IMR-90 (cell line): ENCODE results near the gene LRRC1. TPM values are rescaled to one million over a fixed set of nuclear protein-coding genes. Genes with fewer than 3 reads are reported as not detected.

ENCODE experiments used
- ATAC-seq: fragments of 200-7000 bp; cut with Tn5 transposase; 2 replicates; pipeline ENCODE4 v1.9.1; 2020; ENCODE audit warnings: low read depth, mild to moderate bottlenecking, moderate library complexity
- BruUV-seq: library from RNA; stranded (reverse); fragments of 400-500 nt; replicated peaks from 2 replicates; lab custom pipeline; 2021; lab: Mats Ljungman, UMichigan
- CTCF ChIA-PET: fragments of 300-600 bp; formaldehyde crosslinking; extraction: SDS; loops from one replicate; lab custom pipeline; 2021; ENCODE audit warnings: antibody characterized with exemption; lab: Yijun Ruan, JAX
- POLR2A ChIA-PET: fragments of 300-600 bp; sonication (Branson Sonifier 250); formaldehyde crosslinking; loops from one replicate; lab custom pipeline; 2022; ENCODE audit warnings: antibody characterized with exemption; ENCODE audit not compliant: unreplicated experiment; lab: Charles Lee
- DNase-seq: peaks from one replicate; pipeline ENCODE4 v3.0.0; 2013
- H2AFZ ChIP-seq: replicated peaks from 2 replicates; pipeline ENCODE3; 2013; ENCODE audit warnings: low read length, mild to moderate bottlenecking; ENCODE audit not compliant: poor library complexity
- H2AK5ac ChIP-seq: 2 replicates; pipeline ENCODE4 v1.6.1; 2013; ENCODE audit warnings: low read depth, low read length, inconsistent platforms
- H2AK9ac ChIP-seq: replicated peaks from 2 replicates; pipeline ENCODE3; 2013; ENCODE audit warnings: mild to moderate bottlenecking, low read depth, low read length, moderate library complexity; ENCODE audit not compliant: poor library complexity
- H2BK120ac ChIP-seq: 2 replicates; pipeline ENCODE4 v1.6.1; 2013; ENCODE audit warnings: low read depth, low read length, inconsistent platforms
- H2BK15ac ChIP-seq: 3 replicates; pipeline ENCODE4 v1.6.1; 2013; ENCODE audit warnings: low read depth, low read length, inconsistent platforms
- H2BK20ac ChIP-seq: 2 replicates; pipeline ENCODE4 v1.6.1; 2013; ENCODE audit warnings: low read depth, mild to moderate bottlenecking, inconsistent platforms, low read length, moderate library complexity
- H2BK5ac ChIP-seq: 2 replicates; pipeline ENCODE4 v1.6.1; 2013; ENCODE audit warnings: mild to moderate bottlenecking, low read depth, low read length, inconsistent platforms; ENCODE audit not compliant: poor library complexity, severe bottlenecking
- H3K14ac ChIP-seq: replicated peaks from 2 replicates; pipeline ENCODE4 v1.6.1; 2013; ENCODE audit warnings: low read depth, low read length, inconsistent platforms
- H3K18ac ChIP-seq: 2 replicates; pipeline ENCODE4 v1.6.1; 2013; ENCODE audit warnings: low read depth, low read length, control low read depth
- H3K23ac ChIP-seq: 2 replicates; pipeline ENCODE4 v1.6.1; 2013; ENCODE audit warnings: low read depth, low read length, inconsistent platforms
- H3K27ac ChIP-seq: 2 replicates; pipeline ENCODE4 v1.5.1; 2013; ENCODE audit warnings: mild to moderate bottlenecking, control low read depth, low read length; ENCODE audit not compliant: insufficient read depth
- H3K27me3 ChIP-seq: 2 replicates; pipeline ENCODE4 v1.6.1; 2013; ENCODE audit warnings: low read length; ENCODE audit not compliant: control insufficient read depth, insufficient read depth
- H3K36me3 ChIP-seq: 2 replicates; pipeline ENCODE4 v1.6.1; 2013; ENCODE audit warnings: low read length, mixed read lengths; ENCODE audit not compliant: control insufficient read depth, insufficient read depth
- H3K4ac ChIP-seq: 2 replicates; pipeline ENCODE4 v1.6.1; 2013; ENCODE audit warnings: low read depth, low read length, inconsistent platforms
- H3K4me1 ChIP-seq: 2 replicates; pipeline ENCODE4 v1.6.1; 2013; ENCODE audit warnings: low read length, mixed read lengths; ENCODE audit not compliant: control insufficient read depth, insufficient read depth
- H3K4me2 ChIP-seq: 2 replicates; pipeline ENCODE4 v1.6.1; 2013; ENCODE audit warnings: low read depth, mild to moderate bottlenecking, control low read depth, low read length, moderate library complexity
- H3K4me3 ChIP-seq: 2 replicates; pipeline ENCODE4 v1.5.1; 2013; ENCODE audit warnings: low read depth, mild to moderate bottlenecking, control low read depth, low read length, moderate library complexity; ENCODE audit not compliant: insufficient read depth
- H3K56ac ChIP-seq: 2 replicates; pipeline ENCODE4 v1.6.1; 2013; ENCODE audit warnings: low read length, inconsistent platforms; ENCODE audit not compliant: insufficient read depth; ENCODE audit errors: extremely low read depth
- H3K79me1 ChIP-seq, 2 experiments: 2 replicates each; pipeline ENCODE4 v1.6.1; 2013; ENCODE audit warnings: low read length in 2 of 2, inconsistent platforms in 1 of 2, low read depth in 1 of 2
- H3K9ac ChIP-seq: 2 replicates; pipeline ENCODE4 v1.6.1; 2013; ENCODE audit warnings: low read depth, low read length, control low read depth
- H3K9me1 ChIP-seq: 2 replicates; pipeline ENCODE4 v1.6.1; 2013; ENCODE audit warnings: low read length, inconsistent platforms; ENCODE audit not compliant: insufficient read depth
- H3K9me3 ChIP-seq: 2 replicates; pipeline ENCODE4 v1.6.1; 2013; ENCODE audit warnings: low read length; ENCODE audit not compliant: control insufficient read depth, insufficient read depth
- H4K20me1 ChIP-seq: 2 replicates; pipeline ENCODE4 v1.6.1; 2013; ENCODE audit warnings: low read length, inconsistent platforms; ENCODE audit not compliant: insufficient read depth
- H4K5ac ChIP-seq: 2 replicates; pipeline ENCODE4 v1.6.1; 2013; ENCODE audit warnings: mild to moderate bottlenecking, low read depth, low read length, control low read depth
- H4K8ac ChIP-seq, 2 experiments: 2 replicates each; pipeline ENCODE4 v1.6.1; 2013; ENCODE audit warnings: low read depth in 2 of 2, low read length in 2 of 2, control low read depth in 1 of 2, inconsistent platforms in 1 of 2
- H4K91ac ChIP-seq: 2 replicates; pipeline ENCODE4 v1.6.1; 2013; ENCODE audit warnings: low read depth, low read length, inconsistent platforms; ENCODE audit not compliant: insufficient read depth
- BHLHE40 ChIP-seq: fragments of 150-350 bp; IDR thresholded peaks from 2 replicates; pipeline ENCODE4 v1.6.1; 2016; ENCODE audit warnings: mild to moderate bottlenecking, low read depth, low read length
- CEBPB ChIP-seq: IDR thresholded peaks from 2 replicates; pipeline ENCODE4 v1.6.1; 2012; ENCODE audit warnings: low read depth, low read length, improper control_type of control experiment
- CHD1 ChIP-seq: IDR thresholded peaks from 2 replicates; pipeline ENCODE4 v1.6.1; 2012; ENCODE audit warnings: low read depth, low read length, improper control_type of control experiment
- FOS ChIP-seq: fragments of 150-350 bp; IDR thresholded peaks from 2 replicates; pipeline ENCODE4 v1.6.1; 2016; ENCODE audit warnings: low read depth, low read length
- MAFK ChIP-seq: IDR thresholded peaks from 2 replicates; pipeline ENCODE4 v1.6.1; 2012; ENCODE audit warnings: low read depth, low read length, improper control_type of control experiment
- MAZ ChIP-seq: IDR thresholded peaks from 2 replicates; pipeline ENCODE4 v1.6.1; 2012; ENCODE audit warnings: low read depth, mild to moderate bottlenecking, low read length, improper control_type of control experiment, moderate library complexity, borderline replicate concordance
- MXI1 ChIP-seq: IDR thresholded peaks from 2 replicates; pipeline ENCODE4 v1.6.1; 2012; ENCODE audit warnings: low read depth, mild to moderate bottlenecking, low read length, moderate library complexity, borderline replicate concordance
- NFE2L2 ChIP-seq: fragments of 150-350 bp; IDR thresholded peaks from 2 replicates; pipeline ENCODE4 v1.6.1; 2016; ENCODE audit warnings: low read depth, mild to moderate bottlenecking, low read length
- POLR2A ChIP-seq: IDR thresholded peaks from 2 replicates; pipeline ENCODE4 v1.6.1; 2012; ENCODE audit warnings: mild to moderate bottlenecking, low read depth, low read length
- RAD21 ChIP-seq: IDR thresholded peaks from 2 replicates; pipeline ENCODE4 v1.6.1; 2012; ENCODE audit warnings: low read length, improper control_type of control experiment
- RCOR1 ChIP-seq: IDR thresholded peaks from 2 replicates; pipeline ENCODE4 v1.6.1; 2012; ENCODE audit warnings: mild to moderate bottlenecking, low read length, improper control_type of control experiment; ENCODE audit not compliant: insufficient replicate concordance
- RFX5 ChIP-seq: IDR thresholded peaks from 2 replicates; pipeline ENCODE4 v1.8.0; 2012; ENCODE audit warnings: low read depth, mild to moderate bottlenecking, low read length, moderate library complexity
- SMC3 ChIP-seq: fragments of 150-350 bp; IDR thresholded peaks from 2 replicates; pipeline ENCODE4 v1.6.1; 2016; ENCODE audit warnings: low read depth, mild to moderate bottlenecking, antibody characterized with exemption, low read length, moderate library complexity
- WGBS, 2 experiments: methylation state at CpG; one replicate each; pipeline versions ENCODE4 v1.1.5 to v1.1.7; 2013; ENCODE audit warnings: missing lambda C conversion rate in 2 of 2; ENCODE audit not compliant: insufficient read length in 1 of 2; ENCODE audit errors: extremely low coverage in 2 of 2; 5-methylcytosine and 5-hydroxymethylcytosine counted together
- dilution Hi-C: fragments of 300-500 bp; cut with HindIII; formaldehyde crosslinking; loops from one replicate; pipeline ENCODE4 v1.14.3; 2018; ENCODE audit warnings: low sequenced_read_pairs; ENCODE audit not compliant: unreplicated experiment
- in situ Hi-C: fragments of 300-500 bp; cut with MboI; formaldehyde crosslinking; loops from 3 replicates; pipeline ENCODE4 v1.14.3; 2019; ENCODE audit warnings: low sequenced_read_pairs, inconsistent platforms, mixed read lengths
- intact Hi-C: fragments of 100-400 bp; cut with micrococcal nuclease; formaldehyde crosslinking; loops from 2 replicates; pipeline ENCODE4 v1.10.0; 2022
- polyA plus RNA-seq, 3 experiments: library from polyadenylated mRNA; depleted of rRNA; stranded (reverse); fragments of >200 nt; gene quantifications; 2 replicates each; pipeline ENCODE4 v1.2.3, GENCODE V29; 2012; ENCODE audit warnings: low replicate concordance in 1 of 3
- total RNA-seq: library from RNA; depleted of rRNA; stranded (reverse); fragments of >200 nt; gene quantifications from 2 replicates; pipeline ENCODE4 v1.2.3, GENCODE V29; 2012
- TF ChIP-seq, protein P1 (sequence below): fragments of 150-350 bp; IDR thresholded peaks from 2 replicates; pipeline ENCODE4 v1.6.1; 2017; ENCODE audit warnings: mild to moderate bottlenecking, antibody characterized with exemption, low read length, low read depth
- TF ChIP-seq, protein P2 (sequence below): fragments of 150-350 bp; IDR thresholded peaks from 2 replicates; pipeline ENCODE4 v1.6.1; 2016; ENCODE audit warnings: low read depth, mild to moderate bottlenecking, low read length, moderate library complexity, borderline replicate concordance
- TF ChIP-seq, protein P3 (sequence below): conservative IDR thresholded peaks from 2 replicates; pipeline ENCODE4 v1.5.1; 2012; ENCODE audit warnings: mild to moderate bottlenecking, low read depth, low read length, improper control_type of control experiment

Gene LRRC1
- total and polyA plus RNA-seq, 2 of the 4 experiments (the other 2 are of a cell fraction): 5.1 to 6.1 TPM

DNA sequence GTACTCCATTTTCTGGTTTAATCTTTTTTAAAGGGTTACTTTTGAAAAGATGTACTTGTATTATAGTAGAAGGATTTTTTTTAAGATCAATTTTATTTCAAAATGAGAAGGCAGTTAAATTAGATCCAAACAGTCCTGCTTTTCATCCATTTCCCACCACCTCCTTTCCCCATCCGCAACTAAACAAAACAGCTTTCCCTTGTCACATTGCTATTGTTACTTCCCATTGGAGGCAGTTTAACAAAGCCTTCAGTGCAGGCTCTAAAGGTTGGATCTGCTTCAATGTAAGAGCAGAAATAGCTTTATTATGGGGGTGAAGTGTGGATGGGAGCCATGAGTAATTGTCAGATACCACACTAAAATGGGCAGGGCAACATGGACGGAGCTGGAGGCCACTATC is 65.7 kb downstream of the LRRC1 start:
- H2AK5ac ChIP-seq: peak overlapping the region; percentile 38; the same call in 1 of the 2 replicates
- no peak for TF ChIP-seq FOS
- no peak for TF ChIP-seq CEBPB
- TF ChIP-seq, protein P1, sequence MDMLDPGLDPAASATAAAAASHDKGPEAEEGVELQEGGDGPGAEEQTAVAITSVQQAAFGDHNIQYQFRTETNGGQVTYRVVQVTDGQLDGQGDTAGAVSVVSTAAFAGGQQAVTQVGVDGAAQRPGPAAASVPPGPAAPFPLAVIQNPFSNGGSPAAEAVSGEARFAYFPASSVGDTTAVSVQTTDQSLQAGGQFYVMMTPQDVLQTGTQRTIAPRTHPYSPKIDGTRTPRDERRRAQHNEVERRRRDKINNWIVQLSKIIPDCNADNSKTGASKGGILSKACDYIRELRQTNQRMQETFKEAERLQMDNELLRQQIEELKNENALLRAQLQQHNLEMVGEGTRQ: no peak
- no peak for TF ChIP-seq MXI1
- TF ChIP-seq BHLHE40: no peak
- TF ChIP-seq, protein P2, sequence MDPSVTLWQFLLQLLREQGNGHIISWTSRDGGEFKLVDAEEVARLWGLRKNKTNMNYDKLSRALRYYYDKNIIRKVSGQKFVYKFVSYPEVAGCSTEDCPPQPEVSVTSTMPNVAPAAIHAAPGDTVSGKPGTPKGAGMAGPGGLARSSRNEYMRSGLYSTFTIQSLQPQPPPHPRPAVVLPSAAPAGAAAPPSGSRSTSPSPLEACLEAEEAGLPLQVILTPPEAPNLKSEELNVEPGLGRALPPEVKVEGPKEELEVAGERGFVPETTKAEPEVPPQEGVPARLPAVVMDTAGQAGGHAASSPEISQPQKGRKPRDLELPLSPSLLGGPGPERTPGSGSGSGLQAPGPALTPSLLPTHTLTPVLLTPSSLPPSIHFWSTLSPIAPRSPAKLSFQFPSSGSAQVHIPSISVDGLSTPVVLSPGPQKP: no peak
- no peak for TF ChIP-seq CHD1
- no peak for TF ChIP-seq POLR2A
- no peak for TF ChIP-seq MAFK
- TF ChIP-seq RFX5: no peak
- no peak for TF ChIP-seq SMC3
- TF ChIP-seq NFE2L2: no peak
- TF ChIP-seq MAZ: no peak
- no peak for TF ChIP-seq RCOR1
- TF ChIP-seq, protein P3, sequence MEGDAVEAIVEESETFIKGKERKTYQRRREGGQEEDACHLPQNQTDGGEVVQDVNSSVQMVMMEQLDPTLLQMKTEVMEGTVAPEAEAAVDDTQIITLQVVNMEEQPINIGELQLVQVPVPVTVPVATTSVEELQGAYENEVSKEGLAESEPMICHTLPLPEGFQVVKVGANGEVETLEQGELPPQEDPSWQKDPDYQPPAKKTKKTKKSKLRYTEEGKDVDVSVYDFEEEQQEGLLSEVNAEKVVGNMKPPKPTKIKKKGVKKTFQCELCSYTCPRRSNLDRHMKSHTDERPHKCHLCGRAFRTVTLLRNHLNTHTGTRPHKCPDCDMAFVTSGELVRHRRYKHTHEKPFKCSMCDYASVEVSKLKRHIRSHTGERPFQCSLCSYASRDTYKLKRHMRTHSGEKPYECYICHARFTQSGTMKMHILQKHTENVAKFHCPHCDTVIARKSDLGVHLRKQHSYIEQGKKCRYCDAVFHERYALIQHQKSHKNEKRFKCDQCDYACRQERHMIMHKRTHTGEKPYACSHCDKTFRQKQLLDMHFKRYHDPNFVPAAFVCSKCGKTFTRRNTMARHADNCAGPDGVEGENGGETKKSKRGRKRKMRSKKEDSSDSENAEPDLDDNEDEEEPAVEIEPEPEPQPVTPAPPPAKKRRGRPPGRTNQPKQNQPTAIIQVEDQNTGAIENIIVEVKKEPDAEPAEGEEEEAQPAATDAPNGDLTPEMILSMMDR: no peak
- no peak for TF ChIP-seq RAD21
- H3K18ac ChIP-seq: no peak overlapping the region
- no peak overlapping the region for H3K14ac ChIP-seq
- H4K91ac ChIP-seq: no peak overlapping the region
- CTCF ChIA-PET: no interaction called here
- BruUV-seq: no TSS peak
- dilution Hi-C loops (no loop called here), intact Hi-C loops (no loop called here), in situ Hi-C loops (no loop called here)
- H4K8ac ChIP-seq: no peak overlapping the region
- WGBS, 2 experiments: 100% methylated on average over 1 of the region's 2 CpGs; no CpG with 5 or more reads in 1 of the 2 experiments
- DNase-seq (no peak), ATAC-seq (no peak)
- no peaks in the 10 kb centered on the region for H3K9me3 ChIP-seq
- no peak overlapping the region for H3K23ac ChIP-seq
- POLR2A ChIA-PET: no interaction called here
- H2BK20ac ChIP-seq: no peak overlapping the region
- no peak overlapping the region for H2AFZ ChIP-seq
- no peak overlapping the region for H3K56ac ChIP-seq
- H3K27ac ChIP-seq: no peak overlapping the region
- no peak overlapping the region for H3K4me3 ChIP-seq
- no peaks in the 10 kb centered on the region for H3K36me3 ChIP-seq
- peaks cover 13% of the 10 kb centered on the region for H3K4me1 ChIP-seq
- no peak overlapping the region for H2BK120ac ChIP-seq
- H3K4ac ChIP-seq: no peak overlapping the region
- H2BK15ac ChIP-seq: no peak overlapping the region
- no peak overlapping the region for H2BK5ac ChIP-seq
- no peak overlapping the region for H4K5ac ChIP-seq
- no peak overlapping the region for H3K9ac ChIP-seq
- peaks cover 24 to 40% of the 10 kb centered on the region in 2 experiments for H3K79me1 ChIP-seq
- H2AK9ac ChIP-seq: no peak overlapping the region
- H4K20me1 ChIP-seq: no peaks in the 10 kb centered on the region; the same call in 1 of the 2 replicates
- no peaks in the 10 kb centered on the region for H3K27me3 ChIP-seq
- peaks cover 8% of the 10 kb centered on the region for H3K9me1 ChIP-seq
- H3K4me2 ChIP-seq: no peak overlapping the region
